Sigmoid colon (tissue), 7 donors: Measurements from ENCODE around the gene BCAS1. TPM values are rescaled to one million over a fixed set of nuclear protein-coding genes. Genes with fewer than 3 reads are reported as not detected.

ENCODE experiments used
- DNase-seq: peaks from one replicate; pipeline ENCODE4 v3.0.0-alpha.2; 2019
- H3K27ac ChIP-seq, 4 donors: fragments of 200-600 bp; sonication (generic); one replicate each; pipeline ENCODE4 v1.5.1; 2016 to 2019; ENCODE audit warnings: mild to moderate bottlenecking in 1 of 4
- H3K27me3 ChIP-seq, 3 donors: fragments of 200-600 bp; sonication (generic); one replicate each; pipeline ENCODE4 v1.5.1; 2019; ENCODE audit warnings: mild to moderate bottlenecking in 1 of 3
- H3K36me3 ChIP-seq, 4 donors: fragments of 200-600 bp; sonication (generic); one replicate each; pipeline ENCODE4 v1.5.1; 2016 to 2019
- H3K4me1 ChIP-seq, 4 donors: fragments of 200-600 bp; sonication (generic); one replicate each; pipeline ENCODE4 v1.5.1; 2017 to 2019
- H3K4me3 ChIP-seq, 4 donors: fragments of 200-600 bp; sonication (generic); one replicate each; pipeline ENCODE4 v1.5.1; 2017 to 2019; ENCODE audit warnings: mild to moderate bottlenecking in 2 of 4, moderate library complexity in 1 of 4
- H3K9me3 ChIP-seq, 4 donors: fragments of 200-600 bp in 3 of 4; sonication (generic) in 3 of 4; one replicate each; pipeline versions ENCODE4 v1.5.1 to v1.6.1; 2013 to 2019
- CTCF ChIP-seq, 4 experiments: fragments of 450-650 bp in 3 of 4; fragments of 200-600 bp in 1 of 4; IDR thresholded peaks; one replicate each; pipeline ENCODE4 v1.5.1; 2016 to 2019; ENCODE audit warnings: antibody characterized with exemption in 4 of 4, mild to moderate bottlenecking in 3 of 4, moderate library complexity in 2 of 4
- EP300 ChIP-seq, 4 donors: sonication (generic); formaldehyde crosslinking; IDR thresholded peaks; one replicate each; pipeline ENCODE4 v1.6.1; 2017; ENCODE audit warnings: antibody characterized with exemption in 4 of 4
- POLR2A ChIP-seq, 2 donors: fragments of 450-650 bp; IDR thresholded peaks; one replicate each; pipeline ENCODE4 v1.6.1; 2016; ENCODE audit warnings: antibody characterized with exemption in 2 of 2, mild to moderate bottlenecking in 2 of 2, moderate library complexity in 2 of 2
- POLR2AphosphoS5 ChIP-seq, 4 donors: sonication (generic); formaldehyde crosslinking; IDR thresholded peaks; one replicate each; pipeline ENCODE4 v1.6.1; 2017; ENCODE audit warnings: antibody characterized with exemption in 4 of 4
- WGBS, 2 donors: extraction: QIAGEN DNeasy Blood & Tissue Kit; methylation state at CpG; one replicate each; pipeline ENCODE4 v1.1.7; 2013; 5-methylcytosine and 5-hydroxymethylcytosine counted together
- intact Hi-C: fragments of 100-400 bp; cut with DNase I; formaldehyde crosslinking; loops from one replicate; pipeline ENCODE4 v1.15.1; 2023
- polyA plus RNA-seq, 3 donors: library from polyadenylated mRNA; stranded (reverse); fragments of 200-250 nt; gene quantifications; one replicate each; pipeline ENCODE4 v1.2.3, GENCODE V29; 2013
- total RNA-seq, 4 donors: library from RNA; depleted of rRNA; stranded (reverse); fragments of >200 nt; gene quantifications; one replicate each; pipeline ENCODE4 v1.1.0, GENCODE V29; 2016
- donor health status: healthy with polysubstance abuse.
- donor health status: Bipolar disorder and iron deficiency.
- donor health status: healthy.

Gene BCAS1
- total and polyA plus RNA-seq, 7 donors: 0.71 to 198 (median 35.4) TPM; not detected in 2

DNA sequence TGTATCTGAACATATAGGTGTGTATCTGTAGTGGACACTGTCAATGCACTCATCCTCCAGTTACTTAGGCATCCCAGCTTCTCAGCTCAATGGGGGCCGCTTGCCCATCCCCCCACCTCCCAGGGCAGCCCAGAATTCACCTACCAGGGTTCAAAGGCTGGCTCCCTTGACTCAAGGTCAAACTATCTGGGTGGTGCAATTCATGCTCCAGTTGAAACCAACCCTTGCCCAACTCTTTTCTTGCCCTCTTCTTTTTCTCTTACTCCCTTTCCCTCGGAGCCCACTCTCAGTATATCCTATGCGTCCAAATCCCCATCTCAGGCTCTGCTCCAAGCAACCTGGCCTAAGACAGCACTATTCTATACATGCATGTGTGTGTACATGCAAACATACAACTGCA is 127.4 kb downstream of the BCAS1 start:
- no peaks in the 10 kb centered on the region for H3K36me3 ChIP-seq
- no peak overlapping the region for H3K27ac ChIP-seq
- TF ChIP-seq CTCF (IDR thresholded peaks at IDR 0.05): no peak
- no peak for TF ChIP-seq POLR2A (IDR thresholded peaks at IDR 0.05)
- no peak for TF ChIP-seq POLR2AphosphoS5 (IDR thresholded peaks at IDR 0.05)
- TF ChIP-seq EP300 (IDR thresholded peaks at IDR 0.05): no peak
- no peak for DNase-seq
- H3K4me3 ChIP-seq: no peak overlapping the region
- intact Hi-C loops: loop anchor here (10.0 kb wide), 2 partner anchors 122 to 252 kb away; no protein-coding TSS in a partner anchor
- no peaks in the 10 kb centered on the region for H3K9me3 ChIP-seq
- WGBS, 2 donors: 94 to 95% methylated on average over 3 of the region's 3 CpGs
- H3K27me3 ChIP-seq: no peaks in the 10 kb centered on the region
- peaks cover 0 to 35% (median 23%) of the 10 kb centered on the region in 4 donors for H3K4me1 ChIP-seq

GRCh38 chr20:53942472-53942816 is 128.0 kb downstream of the BCAS1 start:
- peaks cover 0 to 35% (median 23%) of the 10 kb centered on the region in 4 donors for H3K4me1 ChIP-seq
- no peaks in the 10 kb centered on the region for H3K36me3 ChIP-seq
- WGBS, 2 donors: 82 to 84% methylated on average over 6 of the region's 6 CpGs
- DNase-seq: no peak
- no peaks in the 10 kb centered on the region for H3K9me3 ChIP-seq
- intact Hi-C loops: loop anchor here (10.0 kb wide), 2 partner anchors 122 to 252 kb away; no protein-coding TSS in a partner anchor
- TF ChIP-seq EP300 (IDR thresholded peaks at IDR 0.05): no peak
- no peak for TF ChIP-seq POLR2AphosphoS5 (IDR thresholded peaks at IDR 0.05)
- no peak for TF ChIP-seq POLR2A (IDR thresholded peaks at IDR 0.05)
- no peak overlapping the region for H3K4me3 ChIP-seq
- no peak overlapping the region for H3K27ac ChIP-seq
- no peaks in the 10 kb centered on the region for H3K27me3 ChIP-seq

GRCh38 chr20:53941680-53942471 is 128.5 kb downstream of the BCAS1 start:
- no peak overlapping the region for H3K4me3 ChIP-seq

GRCh38 chr20:53940907-53941545 is 129.4 kb downstream of the BCAS1 start:
- 20 to 43% methylated on average over 6 of the region's 6 CpGs for WGBS, 2 donors
- no peak overlapping the region for H3K4me3 ChIP-seq

More at GRCh38 chr20:53941680-53942471, 128.5 kb downstream of the BCAS1 start:
- Histone ChIP-seq H3K27me3 (no peaks in the 10 kb centered on the region), H3K36me3 (no peaks in the 10 kb centered on the region), H3K27ac (peak overlapping the region in 2 of 4 donors; percentile 69 to 71), H3K4me1 (peaks cover 0 to 35% (median 23%) of the 10 kb centered on the region in 4 donors), H3K9me3 (no peaks in the 10 kb centered on the region)
- WGBS, 2 donors: 75 to 81% methylated on average over 7 of the region's 7 CpGs
- DNase-seq: no peak
- intact Hi-C loops: loop anchor here (10.0 kb wide), 2 partner anchors 123 to 253 kb away; no protein-coding TSS in a partner anchor
- TF ChIP-seq POLR2A (IDR thresholded peaks at IDR 0.05) (no peak), EP300 (IDR thresholded peaks at IDR 0.05) (no peak), CTCF (IDR thresholded peaks at IDR 0.05) (peak in 1 of 4 experiments; percentile 6), POLR2AphosphoS5 (IDR thresholded peaks at IDR 0.05) (no peak)

DNA sequence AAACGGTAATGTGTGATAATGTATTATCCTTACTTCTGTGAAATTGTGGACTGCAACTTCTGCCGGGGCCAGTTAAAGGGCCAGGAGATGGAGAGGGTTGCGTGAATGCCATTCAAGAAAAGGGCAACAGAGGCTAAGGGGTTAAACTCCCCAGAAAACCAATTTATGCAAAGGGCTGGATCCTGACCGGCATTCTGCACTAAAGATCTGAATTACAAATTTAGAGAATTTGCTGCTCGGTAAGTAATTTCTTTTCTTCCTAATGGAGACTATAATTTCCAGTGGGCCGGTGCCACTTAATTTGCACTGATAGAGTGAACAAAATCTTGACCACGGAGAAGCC is 130.1 kb downstream of the BCAS1 start:
- H3K4me1 ChIP-seq: peaks cover 0 to 35% (median 23%) of the 10 kb centered on the region in 4 donors
- DNase-seq: no peak
- H3K36me3 ChIP-seq: no peaks in the 10 kb centered on the region
- TF ChIP-seq POLR2AphosphoS5 (IDR thresholded peaks at IDR 0.05) (no peak), POLR2A (IDR thresholded peaks at IDR 0.05) (no peak), EP300 (IDR thresholded peaks at IDR 0.05) (no peak), CTCF (IDR thresholded peaks at IDR 0.05) (no peak)
- 46 to 58% methylated on average over 7 of the region's 7 CpGs for WGBS, 2 donors
- H3K27me3 ChIP-seq: no peaks in the 10 kb centered on the region
- peak overlapping the region; percentile 20 to 71 (median 62) for H3K27ac ChIP-seq
- H3K4me3 ChIP-seq: no peak overlapping the region
- no peaks in the 10 kb centered on the region for H3K9me3 ChIP-seq
- intact Hi-C loops: loop anchor here (10.0 kb wide), 2 partner anchors 124 to 254 kb away; no protein-coding TSS in a partner anchor

More at GRCh38 chr20:53940907-53941545, 129.4 kb downstream of the BCAS1 start:
- DNase-seq: no peak
- H3K36me3 ChIP-seq: no peaks in the 10 kb centered on the region
- intact Hi-C loops: loop anchor here (10.0 kb wide), 2 partner anchors 124 to 254 kb away; no protein-coding TSS in a partner anchor
- no peak for TF ChIP-seq EP300 (IDR thresholded peaks at IDR 0.05)
- TF ChIP-seq POLR2AphosphoS5 (IDR thresholded peaks at IDR 0.05): peak in 2 of 4 donors; percentile 10 to 27
- H3K27ac ChIP-seq: peak overlapping the region; percentile 20 to 71 (median 56)
- H3K9me3 ChIP-seq: no peaks in the 10 kb centered on the region
- peaks cover 0 to 35% (median 23%) of the 10 kb centered on the region in 4 donors for H3K4me1 ChIP-seq
- no peaks in the 10 kb centered on the region for H3K27me3 ChIP-seq
